ENCODE results near the gene ATP2B2. TPM values are rescaled to one million over a fixed set of nuclear protein-coding genes. Genes with fewer than 3 reads are reported as not detected.

Gene ATP2B2
- total and polyA plus RNA-seq, 9 of the 15 experiments (the other 6 are each of a cell fraction or from before 2014, with no cell fraction given) = 0.06 TPM; not detected in 8

DNA sequence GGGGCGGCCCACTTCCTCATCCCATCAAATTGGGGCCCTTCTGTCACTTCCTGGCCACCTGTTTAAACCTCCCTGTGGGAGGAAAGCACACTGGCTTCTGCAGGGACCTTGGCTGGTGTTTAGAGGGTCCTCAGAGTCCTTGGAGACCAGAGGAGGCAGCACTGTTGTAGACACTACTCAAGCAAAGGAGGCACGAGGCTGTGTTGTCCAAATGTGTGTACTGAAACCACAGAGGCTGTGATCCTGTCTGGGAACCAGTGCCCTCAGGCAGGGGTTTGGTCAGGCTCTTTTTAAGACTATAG lies 172.1 kb downstream of the ATP2B2 start:
- ChIA-PET CTCF (ENCODE audit: low intra/inter-chr PET ratio) (no interaction called here), POLR2A (no interaction called here)
- H4K20me1 ChIP-seq (replicated peaks; ENCODE audit: control insufficient read depth, insufficient read depth, low read length) = no peaks in the 10 kb centered on the region; the same call in none of the 2 replicates
- H3K4me1 ChIP-seq (replicated peaks in 1 of 2; ENCODE audit: control insufficient read depth in 2 of 2, insufficient read depth in 2 of 2, low read length in 2 of 2) = peaks cover 0 to 30% of the 10 kb centered on the region in 2 experiments; a peak in 3 of 5 replicates
- no peak overlapping the region for H3K27ac ChIP-seq (ENCODE audit: extremely low read depth, low read depth, low read length)
- no peak overlapping the region for H3K9ac ChIP-seq (ENCODE audit: insufficient read depth in 1 of 2, low read depth in 2 of 2, low read length in 2 of 2)
- no peak overlapping the region for H2AFZ ChIP-seq (ENCODE audit: low read depth, low read length)
- H3K4me2 ChIP-seq (ENCODE audit: insufficient read depth, low read length) = no peak overlapping the region
- peaks cover 69 to 97% of the 10 kb centered on the region in 2 experiments for H3K27me3 ChIP-seq (ENCODE audit: control insufficient read depth in 2 of 2, insufficient read depth in 2 of 2, low read length in 2 of 2)
- ATAC-seq = no peak
- BruUV-seq (replicated peaks) = no TSS peak
- no peak for DNase-seq (ENCODE audit: extremely low read depth in 1 of 4, low spot score in 3 of 4)
- in situ Hi-C loops (cut with MboI) (no loop called here), intact Hi-C loops (cut with micrococcal nuclease) (no loop called here)
- H3K4me3 ChIP-seq = no peak overlapping the region
- FAIRE-seq = no peak
- H3K36me3 ChIP-seq (ENCODE audit: control insufficient read depth, insufficient read depth, low read length) = no peaks in the 10 kb centered on the region
- peaks cover 5% of the 10 kb centered on the region for H3K9me1 ChIP-seq (ENCODE audit: control insufficient read depth, insufficient read depth, low read length)
- H3K9me3 ChIP-seq (replicated peaks; ENCODE audit: control insufficient read depth, insufficient read depth, low read depth, low read length) = no peaks in the 10 kb centered on the region
- no peaks in the 10 kb centered on the region for H3K79me2 ChIP-seq (ENCODE audit: control insufficient read depth, insufficient read depth, low read length)
- WGBS (ENCODE audit: insufficient coverage, low coverage, missing lambda C conversion rate) = 0% methylated on average over 2 of the region's 2 CpGs
- TF ChIP-seq, protein P1, sequence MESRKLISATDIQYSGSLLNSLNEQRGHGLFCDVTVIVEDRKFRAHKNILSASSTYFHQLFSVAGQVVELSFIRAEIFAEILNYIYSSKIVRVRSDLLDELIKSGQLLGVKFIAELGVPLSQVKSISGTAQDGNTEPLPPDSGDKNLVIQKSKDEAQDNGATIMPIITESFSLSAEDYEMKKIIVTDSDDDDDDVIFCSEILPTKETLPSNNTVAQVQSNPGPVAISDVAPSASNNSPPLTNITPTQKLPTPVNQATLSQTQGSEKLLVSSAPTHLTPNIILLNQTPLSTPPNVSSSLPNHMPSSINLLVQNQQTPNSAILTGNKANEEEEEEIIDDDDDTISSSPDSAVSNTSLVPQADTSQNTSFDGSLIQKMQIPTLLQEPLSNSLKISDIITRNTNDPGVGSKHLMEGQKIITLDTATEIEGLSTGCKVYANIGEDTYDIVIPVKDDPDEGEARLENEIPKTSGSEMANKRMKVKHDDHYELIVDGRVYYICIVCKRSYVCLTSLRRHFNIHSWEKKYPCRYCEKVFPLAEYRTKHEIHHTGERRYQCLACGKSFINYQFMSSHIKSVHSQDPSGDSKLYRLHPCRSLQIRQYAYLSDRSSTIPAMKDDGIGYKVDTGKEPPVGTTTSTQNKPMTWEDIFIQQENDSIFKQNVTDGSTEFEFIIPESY (CRISPR knock-in tag; IDR thresholded peaks at IDR 0.05) = no peak
- no peak for TF ChIP-seq MTF1 (CRISPR knock-in tag; IDR thresholded peaks at IDR 0.05; ENCODE audit: borderline replicate concordance)
- no peak for TF ChIP-seq ZNF140 (CRISPR knock-in tag; IDR thresholded peaks at IDR 0.05)
- TF ChIP-seq PHB (CRISPR knock-in tag; IDR thresholded peaks at IDR 0.05) = no peak
- TF ChIP-seq EP300 (IDR thresholded peaks at IDR 0.05; ENCODE audit: low read length) = no peak
- TF ChIP-seq, protein P2, sequence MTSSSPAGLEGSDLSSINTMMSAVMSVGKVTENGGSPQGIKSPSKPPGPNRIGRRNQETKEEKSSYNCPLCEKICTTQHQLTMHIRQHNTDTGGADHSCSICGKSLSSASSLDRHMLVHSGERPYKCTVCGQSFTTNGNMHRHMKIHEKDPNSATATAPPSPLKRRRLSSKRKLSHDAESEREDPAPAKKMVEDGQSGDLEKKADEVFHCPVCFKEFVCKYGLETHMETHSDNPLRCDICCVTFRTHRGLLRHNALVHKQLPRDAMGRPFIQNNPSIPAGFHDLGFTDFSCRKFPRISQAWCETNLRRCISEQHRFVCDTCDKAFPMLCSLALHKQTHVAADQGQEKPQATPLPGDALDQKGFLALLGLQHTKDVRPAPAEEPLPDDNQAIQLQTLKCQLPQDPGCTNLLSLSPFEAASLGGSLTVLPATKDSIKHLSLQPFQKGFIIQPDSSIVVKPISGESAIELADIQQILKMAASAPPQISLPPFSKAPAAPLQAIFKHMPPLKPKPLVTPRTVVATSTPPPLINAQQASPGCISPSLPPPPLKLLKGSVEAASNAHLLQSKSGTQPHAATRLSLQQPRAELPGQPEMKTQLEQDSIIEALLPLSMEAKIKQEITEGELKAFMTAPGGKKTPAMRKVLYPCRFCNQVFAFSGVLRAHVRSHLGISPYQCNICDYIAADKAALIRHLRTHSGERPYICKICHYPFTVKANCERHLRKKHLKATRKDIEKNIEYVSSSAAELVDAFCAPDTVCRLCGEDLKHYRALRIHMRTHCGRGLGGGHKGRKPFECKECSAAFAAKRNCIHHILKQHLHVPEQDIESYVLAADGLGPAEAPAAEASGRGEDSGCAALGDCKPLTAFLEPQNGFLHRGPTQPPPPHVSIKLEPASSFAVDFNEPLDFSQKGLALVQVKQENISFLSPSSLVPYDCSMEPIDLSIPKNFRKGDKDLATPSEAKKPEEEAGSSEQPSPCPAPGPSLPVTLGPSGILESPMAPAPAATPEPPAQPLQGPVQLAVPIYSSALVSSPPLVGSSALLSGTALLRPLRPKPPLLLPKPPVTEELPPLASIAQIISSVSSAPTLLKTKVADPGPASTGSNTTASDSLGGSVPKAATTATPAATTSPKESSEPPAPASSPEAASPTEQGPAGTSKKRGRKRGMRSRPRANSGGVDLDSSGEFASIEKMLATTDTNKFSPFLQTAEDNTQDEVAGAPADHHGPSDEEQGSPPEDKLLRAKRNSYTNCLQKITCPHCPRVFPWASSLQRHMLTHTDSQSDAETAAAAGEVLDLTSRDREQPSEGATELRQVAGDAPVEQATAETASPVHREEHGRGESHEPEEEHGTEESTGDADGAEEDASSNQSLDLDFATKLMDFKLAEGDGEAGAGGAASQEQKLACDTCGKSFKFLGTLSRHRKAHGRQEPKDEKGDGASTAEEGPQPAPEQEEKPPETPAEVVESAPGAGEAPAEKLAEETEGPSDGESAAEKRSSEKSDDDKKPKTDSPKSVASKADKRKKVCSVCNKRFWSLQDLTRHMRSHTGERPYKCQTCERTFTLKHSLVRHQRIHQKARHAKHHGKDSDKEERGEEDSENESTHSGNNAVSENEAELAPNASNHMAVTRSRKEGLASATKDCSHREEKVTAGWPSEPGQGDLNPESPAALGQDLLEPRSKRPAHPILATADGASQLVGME (CRISPR knock-in tag; IDR thresholded peaks at IDR 0.05) = no peak
- no peak for TF ChIP-seq TCF7 (IDR thresholded peaks at IDR 0.05; ENCODE audit: borderline replicate concordance)
- TF ChIP-seq KAT2B (IDR thresholded peaks at IDR 0.05; ENCODE audit: low read depth, low read length) = no peak
- TF ChIP-seq CBFA2T3 (IDR thresholded peaks at IDR 0.05) = no peak
- TF ChIP-seq CBX8 (IDR thresholded peaks at IDR 0.05; ENCODE audit: borderline replicate concordance, extremely low read depth, low read depth, low read length, poor library complexity, severe bottlenecking) = no peak
- TF ChIP-seq, protein P3, sequence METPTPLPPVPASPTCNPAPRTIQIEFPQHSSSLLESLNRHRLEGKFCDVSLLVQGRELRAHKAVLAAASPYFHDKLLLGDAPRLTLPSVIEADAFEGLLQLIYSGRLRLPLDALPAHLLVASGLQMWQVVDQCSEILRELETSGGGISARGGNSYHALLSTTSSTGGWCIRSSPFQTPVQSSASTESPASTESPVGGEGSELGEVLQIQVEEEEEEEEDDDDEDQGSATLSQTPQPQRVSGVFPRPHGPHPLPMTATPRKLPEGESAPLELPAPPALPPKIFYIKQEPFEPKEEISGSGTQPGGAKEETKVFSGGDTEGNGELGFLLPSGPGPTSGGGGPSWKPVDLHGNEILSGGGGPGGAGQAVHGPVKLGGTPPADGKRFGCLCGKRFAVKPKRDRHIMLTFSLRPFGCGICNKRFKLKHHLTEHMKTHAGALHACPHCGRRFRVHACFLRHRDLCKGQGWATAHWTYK (CRISPR knock-in tag; IDR thresholded peaks at IDR 0.05) = no peak
- no peak for TF ChIP-seq PHB2 (IDR thresholded peaks at IDR 0.05; ENCODE audit: low read depth)
- TF ChIP-seq POLR2H (tag; IDR thresholded peaks at IDR 0.05; ENCODE audit: low read depth) = no peak
- no peak for TF ChIP-seq ZNF785 (CRISPR knock-in tag; IDR thresholded peaks at IDR 0.05)
- no peak for TF ChIP-seq CHCHD3 (CRISPR knock-in tag; IDR thresholded peaks at IDR 0.05)
- no peak for TF ChIP-seq TRIM24 (IDR thresholded peaks at IDR 0.05)
